ENCODE data around the gene PPP1R3G. TPM values are rescaled to one million over a fixed set of nuclear protein-coding genes. Genes with fewer than 3 reads are reported as not detected.

The PPP1R3G gene
- polyA plus RNA-seq, 3 donors = 1.6 to 3.0 (median 2.6) TPM

- DNase-seq (ENCODE audit: extremely low read depth in 1 of 11, low read depth in 9 of 11, low spot score in 4 of 11) = no peak
Observed at GRCh38 chr6:5125152-5126006, 40.2 kb downstream of the PPP1R3G start.

GRCh38 chr6:5126214-5126613 is 41.1 kb downstream of the PPP1R3G start:
- no peak for DNase-seq (ENCODE audit: extremely low read depth in 1 of 11, low read depth in 9 of 11, low spot score in 4 of 11)

- no peak for DNase-seq (ENCODE audit: extremely low read depth in 1 of 11, low read depth in 9 of 11, low spot score in 4 of 11)
Observed at GRCh38 chr6:5127106-5127687, 42.1 kb downstream of the PPP1R3G start.

- no peak for DNase-seq (ENCODE audit: extremely low read depth in 1 of 11, low read depth in 9 of 11, low spot score in 4 of 11)
Observed at GRCh38 chr6:5128351-5128750, 43.2 kb downstream of the PPP1R3G start.

GRCh38 chr6:5130135-5130866 is 45.2 kb downstream of the PPP1R3G start:
- DNase-seq (ENCODE audit: extremely low read depth in 1 of 11, low read depth in 9 of 11, low spot score in 4 of 11) = no peak

DNA sequence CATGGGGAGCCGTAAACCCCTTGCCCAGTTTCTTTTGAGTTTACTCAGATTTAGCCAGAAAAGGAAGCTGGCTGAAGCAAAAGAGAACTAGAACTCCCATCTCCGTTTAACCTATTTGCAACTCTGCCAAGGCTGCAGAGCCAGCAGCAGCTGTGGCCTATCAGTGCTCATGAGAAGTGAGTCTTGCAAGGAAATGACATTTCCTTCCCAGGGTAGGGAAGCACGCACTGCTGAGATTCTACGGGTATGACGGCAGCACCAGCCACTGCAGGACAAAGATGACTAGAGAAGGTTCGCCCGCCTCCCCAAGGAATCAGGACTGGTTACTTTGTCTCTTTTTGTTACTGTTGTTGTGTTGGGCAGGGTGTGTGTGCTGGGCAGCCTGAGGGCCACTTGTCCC is 47.6 kb downstream of the PPP1R3G start:
- peak; percentile 40 to 83 (median 69) for DNase-seq (ENCODE audit: extremely low read depth in 1 of 11, low read depth in 9 of 11, low spot score in 4 of 11)

DNA sequence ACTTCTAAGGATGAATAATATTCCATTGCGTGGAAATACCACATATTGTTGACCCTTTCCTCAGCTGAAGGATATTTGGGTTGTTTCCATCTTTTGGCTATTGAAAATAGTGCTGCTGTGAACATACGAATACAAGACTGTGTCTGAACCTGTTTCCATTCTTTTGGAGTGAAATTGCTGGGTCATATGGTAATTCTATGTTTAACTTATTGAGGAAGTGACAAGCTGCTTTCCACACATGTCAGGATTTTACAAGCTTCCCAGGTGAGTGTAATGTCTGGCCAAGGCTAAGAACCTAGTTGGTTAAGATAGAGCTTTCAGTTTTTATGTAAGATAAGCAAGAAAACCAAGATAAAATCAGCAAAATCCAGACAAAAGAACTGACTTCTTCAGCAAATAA is 48.8 kb downstream of the PPP1R3G start:
- no peak for DNase-seq (ENCODE audit: extremely low read depth in 1 of 11, low read depth in 9 of 11, low spot score in 4 of 11)

- DNase-seq (ENCODE audit: extremely low read depth in 1 of 11, low read depth in 9 of 11, low spot score in 4 of 11) = no peak
Observed at GRCh38 chr6:5135788-5136376, 50.7 kb downstream of the PPP1R3G start.

DNA sequence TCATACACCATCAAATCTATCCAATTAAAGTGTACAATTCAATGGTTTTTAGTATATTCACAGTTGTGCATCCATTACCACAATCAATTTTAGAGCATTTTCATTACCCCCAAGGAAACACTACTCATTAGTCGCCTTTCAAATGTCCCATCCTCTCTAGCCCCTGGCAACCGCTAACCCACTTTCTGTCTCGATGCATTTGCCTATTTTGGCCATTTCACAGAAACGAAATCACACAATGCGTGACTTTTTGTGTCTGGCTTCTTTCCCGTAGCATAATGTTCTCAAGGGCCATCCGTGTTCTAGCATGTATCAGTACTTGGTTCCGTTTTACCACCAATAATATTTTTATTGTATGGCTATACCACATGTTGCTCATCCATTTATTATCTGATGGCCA is 51.7 kb downstream of the PPP1R3G start:
- no peak for DNase-seq (ENCODE audit: extremely low read depth in 1 of 11, low read depth in 9 of 11, low spot score in 4 of 11)

Other genes with a start within 250 kb of the PPP1R3G start
- gene RPP40, start 81.3 kb upstream of the PPP1R3G start, polyA plus RNA-seq (ENCODE audit: insufficient read length in 3 of 3) = 10 to 100 TPM; 10.3 to 15.9 (median 13.2) TPM
- 10 to 100 TPM; 41.8 to 46.0 (median 43.6) TPM for gene LYRM4, start 175.6 kb downstream of the PPP1R3G start, polyA plus RNA-seq (ENCODE audit: insufficient read length in 3 of 3)
- 10 to 100 TPM; 18.9 to 21.7 (median 20.0) TPM for gene FARS2, start 176.2 kb downstream of the PPP1R3G start, polyA plus RNA-seq (ENCODE audit: insufficient read length in 3 of 3)